Esophagus (tissue), 2 donors: ENCODE results near the gene FAM13A. TPM values are rescaled to one million over a fixed set of nuclear protein-coding genes. Genes with fewer than 3 reads are reported as not detected.
"Not testable (repeated sequence)": the region's sequence is repeated elsewhere in the genome, so short reads cannot be mapped to it uniquely, and the experiment has no call there.

Experiments used
- H3K27ac ChIP-seq, 2 donors: one replicate each; pipeline ENCODE4 v1.5.1; 2013; ENCODE audit warnings: low read depth in 2 of 2, mild to moderate bottlenecking in 2 of 2, inconsistent platforms in 1 of 2, low read length in 1 of 2, moderate library complexity in 1 of 2
- H3K27me3 ChIP-seq, 2 donors: one replicate each; pipeline ENCODE4 v1.6.1; 2013; ENCODE audit warnings: low read length in 2 of 2, control low read depth in 1 of 2, mild to moderate bottlenecking in 1 of 2; ENCODE audit not compliant: insufficient read depth in 2 of 2, control insufficient read depth in 1 of 2
- H3K36me3 ChIP-seq, 2 donors: one replicate each; pipeline ENCODE4 v1.6.1; 2013; ENCODE audit warnings: low read length in 1 of 2; ENCODE audit not compliant: control insufficient read depth in 2 of 2, insufficient read depth in 2 of 2
- H3K4me1 ChIP-seq, 2 donors: one replicate each; pipeline ENCODE4 v1.6.1; 2013; ENCODE audit warnings: low read length in 1 of 2; ENCODE audit not compliant: control insufficient read depth in 2 of 2, insufficient read depth in 2 of 2
- H3K4me3 ChIP-seq, 2 donors: one replicate each; pipeline ENCODE4 v1.5.1; 2013; ENCODE audit warnings: low read length in 2 of 2, mild to moderate bottlenecking in 2 of 2, low read depth in 1 of 2, moderate library complexity in 1 of 2
- H3K9me3 ChIP-seq, 2 donors: one replicate each; pipeline ENCODE4 v1.6.1; 2013; ENCODE audit warnings: mild to moderate bottlenecking in 2 of 2, low read depth in 1 of 2, low read length in 1 of 2, moderate library complexity in 1 of 2; ENCODE audit not compliant: control insufficient read depth in 2 of 2, insufficient read depth in 1 of 2
- WGBS, 2 donors: extraction: QIAGEN DNeasy Blood & Tissue Kit; methylation state at CpG; one replicate each; pipeline ENCODE4 v1.1.7; 2013; 5-methylcytosine and 5-hydroxymethylcytosine counted together
- polyA plus RNA-seq, 2 donors: library from polyadenylated mRNA; stranded (reverse); fragments of 200-250 nt; gene quantifications; one replicate each; pipeline ENCODE4 v1.2.3, GENCODE V29; 2013
- donor health status: healthy with polysubstance abuse.
- donor health status: Bipolar disorder and iron deficiency.

Gene FAM13A
- polyA plus RNA-seq, 2 donors, result 2.5 to 2.7 TPM

GRCh38 chr4:88927420-88927819 is 129.6 kb downstream of the FAM13A start:
- Histone ChIP-seq H3K36me3 (no peaks in the 10 kb centered on the region), H3K4me1 (no peaks in the 10 kb centered on the region), H3K27me3 (no peaks in the 10 kb centered on the region), H3K4me3 (no peak overlapping the region), H3K9me3 (peaks cover 0 to 4% of the 10 kb centered on the region in 2 donors), H3K27ac (no peak overlapping the region)

- H3K4me3 ChIP-seq, result no peak overlapping the region
These were observed 137.9 kb downstream of the FAM13A start for GRCh38 chr4:88919056-88919455.

GRCh38 chr4:88913181-88913580 is 143.8 kb downstream of the FAM13A start:
- not testable (repeated sequence) for H3K4me3 ChIP-seq, H3K36me3 ChIP-seq, H3K27ac ChIP-seq, H3K4me1 ChIP-seq, H3K27me3 ChIP-seq, H3K9me3 ChIP-seq

More at GRCh38 chr4:88919056-88919455, 137.9 kb downstream of the FAM13A start:
- H3K27me3 ChIP-seq, result no peaks in the 10 kb centered on the region
- H3K9me3 ChIP-seq, result no peaks in the 10 kb centered on the region
- H3K27ac ChIP-seq, result no peak overlapping the region
- no peaks in the 10 kb centered on the region for H3K4me1 ChIP-seq
- no peaks in the 10 kb centered on the region for H3K36me3 ChIP-seq

GRCh38 chr4:88911246-88912212 is 145.5 kb downstream of the FAM13A start:
- Histone ChIP-seq H3K4me1 (no peaks in the 10 kb centered on the region), H3K27me3 (no peaks in the 10 kb centered on the region), H3K4me3 (no peak overlapping the region), H3K27ac (no peak overlapping the region), H3K36me3 (no peaks in the 10 kb centered on the region), H3K9me3 (no peaks in the 10 kb centered on the region)
- WGBS, 2 donors, result 82 to 85% methylated on average over 5 of the region's 5 CpGs

- Histone ChIP-seq H3K9me3 (no peaks in the 10 kb centered on the region), H3K27me3 (no peaks in the 10 kb centered on the region), H3K4me3 (no peak overlapping the region), H3K4me1 (no peaks in the 10 kb centered on the region), H3K27ac (no peak overlapping the region), H3K36me3 (no peaks in the 10 kb centered on the region)
- 78 to 90% methylated on average over 2 of the region's 2 CpGs for WGBS, 2 donors
These were observed 146.9 kb downstream of the FAM13A start for GRCh38 chr4:88910101-88910500.

GRCh38 chr4:88908521-88908920 is 148.5 kb downstream of the FAM13A start:
- Histone ChIP-seq H3K4me1 (no peaks in the 10 kb centered on the region), H3K9me3 (no peaks in the 10 kb centered on the region), H3K27ac (no peak overlapping the region), H3K4me3 (no peak overlapping the region), H3K27me3 (no peaks in the 10 kb centered on the region), H3K36me3 (no peaks in the 10 kb centered on the region)
- 54 to 55% methylated on average over 3 of the region's 3 CpGs for WGBS, 2 donors

- H3K27ac ChIP-seq, result peak overlapping the region in 1 of 2 donors; percentile 3
- H3K4me1 ChIP-seq, result no peaks in the 10 kb centered on the region
- H3K27me3 ChIP-seq, result no peaks in the 10 kb centered on the region
- H3K4me3 ChIP-seq, result no peak overlapping the region
- no peaks in the 10 kb centered on the region for H3K9me3 ChIP-seq
- H3K36me3 ChIP-seq, result no peaks in the 10 kb centered on the region
- 71 to 92% methylated on average over 1 of the region's 1 CpG for WGBS, 2 donors
These were observed 149.0 kb downstream of the FAM13A start for GRCh38 chr4:88908003-88908402.

GRCh38 chr4:88907478-88907877 is 149.5 kb downstream of the FAM13A start:
- H3K9me3 ChIP-seq, result no peaks in the 10 kb centered on the region
- no peaks in the 10 kb centered on the region for H3K36me3 ChIP-seq
- WGBS, 2 donors, result 76 to 86% methylated on average over 5 of the region's 5 CpGs
- H3K4me1 ChIP-seq, result no peaks in the 10 kb centered on the region
- no peak overlapping the region for H3K27ac ChIP-seq
- H3K27me3 ChIP-seq, result no peaks in the 10 kb centered on the region
- no peak overlapping the region for H3K4me3 ChIP-seq

- H3K27me3 ChIP-seq, H3K27ac ChIP-seq, H3K9me3 ChIP-seq, H3K4me3 ChIP-seq, H3K4me1 ChIP-seq, H3K36me3 ChIP-seq: not testable (repeated sequence)
- 93 to 94% methylated on average over 3 of the region's 3 CpGs for whole genome bisulfite sequencing, 2 donors
These were observed 152.7 kb downstream of the FAM13A start for GRCh38 chr4:88904240-88904639.

GRCh38 chr4:88900432-88900831 is 156.6 kb downstream of the FAM13A start:
- H3K27me3 ChIP-seq, result no peaks in the 10 kb centered on the region
- no peak overlapping the region for H3K27ac ChIP-seq
- WGBS, 2 donors, result 83 to 94% methylated on average over 2 of the region's 2 CpGs

More at GRCh38 chr4:88900432-88900831, 156.6 kb downstream of the FAM13A start:
- Histone ChIP-seq H3K36me3 (no peaks in the 10 kb centered on the region), H3K4me1 (no peaks in the 10 kb centered on the region), H3K4me3 (no peak overlapping the region), H3K9me3 (no peaks in the 10 kb centered on the region)
